GM18867 (cell line): ENCODE data around the gene MAGI1.
"Not testable (repeated sequence)": the region's sequence is repeated elsewhere in the genome, so short reads cannot be mapped to it uniquely, and the experiment has no call there.

Experiments used
- ATAC-seq: cut with Tn5 transposase; IDR thresholded peaks from one replicate; pipeline ENCODE4 v1.9.1; 2021; ENCODE audit warnings: mild to moderate bottlenecking, moderate library complexity; ENCODE audit not compliant: unreplicated experiment

Gene MAGI1

GRCh38 chr3:65557899-65558564, 480.7 kb downstream of the MAGI1 start:
- no peak for ATAC-seq

- no peak for ATAC-seq
These were observed 481.7 kb downstream of the MAGI1 start for GRCh38 chr3:65556934-65557577.

GRCh38 chr3:65552434-65552833, 486.3 kb downstream of the MAGI1 start:
- ATAC-seq = no peak

- no peak for ATAC-seq
These were observed 486.8 kb downstream of the MAGI1 start for GRCh38 chr3:65551945-65552344.

- ATAC-seq = no peak
These were observed 488.6 kb downstream of the MAGI1 start for GRCh38 chr3:65550137-65550536.

GRCh38 chr3:65549626-65549959, 489.1 kb downstream of the MAGI1 start:
- no peak for ATAC-seq

- no peak for ATAC-seq
These were observed 489.7 kb downstream of the MAGI1 start for GRCh38 chr3:65548848-65549625.

- no peak for ATAC-seq
These were observed 493.3 kb downstream of the MAGI1 start for GRCh38 chr3:65545429-65545828.

- ATAC-seq = not testable (repeated sequence)
These were observed 495.3 kb downstream of the MAGI1 start for GRCh38 chr3:65543391-65543790.

GRCh38 chr3:65540666-65541065, 498.1 kb downstream of the MAGI1 start:
- ATAC-seq = no peak

GRCh38 chr3:65539616-65540015, 499.1 kb downstream of the MAGI1 start:
- no peak for ATAC-seq

GRCh38 chr3:65538101-65538500, 500.6 kb downstream of the MAGI1 start:
- no peak for ATAC-seq

GRCh38 chr3:65537109-65537508, 501.6 kb downstream of the MAGI1 start:
- ATAC-seq = no peak

- ATAC-seq = no peak
These were observed 503.5 kb downstream of the MAGI1 start for GRCh38 chr3:65535260-65535659.

- no peak for ATAC-seq
These were observed 503.9 kb downstream of the MAGI1 start for GRCh38 chr3:65534805-65535204.

- no peak for ATAC-seq
These were observed 506.0 kb downstream of the MAGI1 start for GRCh38 chr3:65532749-65533148.

GRCh38 chr3:65532215-65532614, 506.5 kb downstream of the MAGI1 start:
- no peak for ATAC-seq

- ATAC-seq = no peak
These were observed 507.2 kb downstream of the MAGI1 start for GRCh38 chr3:65531499-65531898.

- no peak for ATAC-seq
These were observed 512.1 kb downstream of the MAGI1 start for GRCh38 chr3:65526656-65527055.

- no peak for ATAC-seq
These were observed 514.1 kb downstream of the MAGI1 start for GRCh38 chr3:65524584-65524983.

- ATAC-seq = no peak
These were observed 514.8 kb downstream of the MAGI1 start for GRCh38 chr3:65523878-65524277.

- no peak for ATAC-seq
These were observed 517.7 kb downstream of the MAGI1 start for GRCh38 chr3:65521032-65521431.
